ENCODE results near the gene TRAK2.

TRAK2 gene

GRCh38 chr2:201401815-201402214 is 49.4 kb downstream of the TRAK2 start:
- Histone ChIP-seq H3K27ac (ENCODE audit: low read depth, low read length, poor library complexity, severe bottlenecking) (no peak overlapping the region), H3K4me1 (ENCODE audit: insufficient read depth, low read length, severe bottlenecking) (no peaks in the 10 kb centered on the region), H3K27me3 (ENCODE audit: insufficient read depth, low read length) (no peaks in the 10 kb centered on the region), H4K20me1 (ENCODE audit: insufficient read depth, low read length) (no peaks in the 10 kb centered on the region), H3K4me2 (ENCODE audit: low read length) (no peak overlapping the region), H3K4me3 (ENCODE audit: low read depth, low read length, poor library complexity, severe bottlenecking) (no peak overlapping the region), H3K9me2 (ENCODE audit: low read depth, low read length) (no peaks in the 10 kb centered on the region), H2AFZ (ENCODE audit: low read length) (no peak overlapping the region), H3K9me3 (ENCODE audit: low read length) (no peaks in the 10 kb centered on the region), H3K36me3 (ENCODE audit: insufficient read depth, low read length) (peaks cover 21% of the 10 kb centered on the region), H3K9ac (ENCODE audit: low read length) (no peak overlapping the region), H3F3A (ENCODE audit: insufficient read depth, low read length) (no peaks in the 10 kb centered on the region), H3K79me2 (ENCODE audit: insufficient read depth, low read length) (no peaks in the 10 kb centered on the region)
- no peak for TF ChIP-seq EZH2 (IDR thresholded peaks at IDR 0.05; ENCODE audit: borderline replicate concordance, low read length)
- TF ChIP-seq CTCF (IDR thresholded peaks at IDR 0.05; ENCODE audit: low read length) = no peak

GRCh38 chr2:201396595-201396994 is 54.7 kb downstream of the TRAK2 start:
- H3K4me2 ChIP-seq (ENCODE audit: low read length) = no peak overlapping the region
- TF ChIP-seq CTCF (IDR thresholded peaks at IDR 0.05; ENCODE audit: low read length) = no peak
- TF ChIP-seq EZH2 (IDR thresholded peaks at IDR 0.05; ENCODE audit: borderline replicate concordance, low read length) = no peak
- no peaks in the 10 kb centered on the region for H3K4me1 ChIP-seq (ENCODE audit: insufficient read depth, low read length, severe bottlenecking)

GRCh38 chr2:201383136-201383535 is 68.1 kb downstream of the TRAK2 start:
- H3K79me2 ChIP-seq (ENCODE audit: insufficient read depth, low read length) = no peaks in the 10 kb centered on the region
- peaks cover 36% of the 10 kb centered on the region for H3K36me3 ChIP-seq (ENCODE audit: insufficient read depth, low read length)
- no peak overlapping the region for H3K9ac ChIP-seq (ENCODE audit: low read length)
- H3K4me2 ChIP-seq (ENCODE audit: low read length) = no peak overlapping the region
- H3K4me1 ChIP-seq (ENCODE audit: insufficient read depth, low read length, severe bottlenecking) = no peaks in the 10 kb centered on the region
- no peak overlapping the region for H3K4me3 ChIP-seq (ENCODE audit: low read depth, low read length, poor library complexity, severe bottlenecking)
- H3K27me3 ChIP-seq (ENCODE audit: insufficient read depth, low read length) = no peaks in the 10 kb centered on the region
- H3K9me3 ChIP-seq (ENCODE audit: low read length) = no peaks in the 10 kb centered on the region
- no peaks in the 10 kb centered on the region for H4K20me1 ChIP-seq (ENCODE audit: insufficient read depth, low read length)
- H2AFZ ChIP-seq (ENCODE audit: low read length) = no peak overlapping the region
- H3K9me2 ChIP-seq (ENCODE audit: low read depth, low read length) = no peaks in the 10 kb centered on the region
- H3F3A ChIP-seq (ENCODE audit: insufficient read depth, low read length) = no peaks in the 10 kb centered on the region
- no peak for TF ChIP-seq EZH2 (IDR thresholded peaks at IDR 0.05; ENCODE audit: borderline replicate concordance, low read length)
- TF ChIP-seq CTCF (IDR thresholded peaks at IDR 0.05; ENCODE audit: low read length) = no peak
- H3K27ac ChIP-seq (ENCODE audit: low read depth, low read length, poor library complexity, severe bottlenecking) = no peak overlapping the region

More at GRCh38 chr2:201396595-201396994, 54.7 kb downstream of the TRAK2 start:
- H4K20me1 ChIP-seq (ENCODE audit: insufficient read depth, low read length) = no peaks in the 10 kb centered on the region
- H2AFZ ChIP-seq (ENCODE audit: low read length) = no peak overlapping the region
- no peaks in the 10 kb centered on the region for H3K9me3 ChIP-seq (ENCODE audit: low read length)
- no peak overlapping the region for H3K27ac ChIP-seq (ENCODE audit: low read depth, low read length, poor library complexity, severe bottlenecking)
- H3K79me2 ChIP-seq (ENCODE audit: insufficient read depth, low read length) = no peaks in the 10 kb centered on the region
- no peaks in the 10 kb centered on the region for H3F3A ChIP-seq (ENCODE audit: insufficient read depth, low read length)
- no peak overlapping the region for H3K9ac ChIP-seq (ENCODE audit: low read length)
- no peaks in the 10 kb centered on the region for H3K27me3 ChIP-seq (ENCODE audit: insufficient read depth, low read length)
- no peaks in the 10 kb centered on the region for H3K9me2 ChIP-seq (ENCODE audit: low read depth, low read length)
- H3K4me3 ChIP-seq (ENCODE audit: low read depth, low read length, poor library complexity, severe bottlenecking) = no peak overlapping the region
- peaks cover 48% of the 10 kb centered on the region for H3K36me3 ChIP-seq (ENCODE audit: insufficient read depth, low read length)

Data from OCI-LY1 (cell line).